Panc1 (cell line): Measurements from ENCODE around the gene TXNDC11. TPM values are rescaled to one million over a fixed set of nuclear protein-coding genes. Genes with fewer than 3 reads are reported as not detected.

Source experiments
- ATAC-seq: fragments of 200-7000 bp; cut with Tn5 transposase; 2 replicates; pipeline ENCODE4 v1.9.1; 2020; ENCODE audit warnings: mild to moderate bottlenecking, moderate library complexity
- BruUV-seq: library from RNA; stranded (reverse); fragments of 400-500 nt; replicated peaks from 2 replicates; lab custom pipeline; 2021; lab: Mats Ljungman, UMichigan
- CTCF ChIA-PET: fragments of 300-600 bp; sonication (Branson Sonifier 250); formaldehyde crosslinking; loops from one replicate; lab custom pipeline; 2022; ENCODE audit warnings: antibody characterized with exemption; lab: Charles Lee
- POLR2A ChIA-PET: fragments of 300-600 bp; sonication (Branson Sonifier 250); formaldehyde crosslinking; loops from one replicate; lab custom pipeline; 2022; ENCODE audit warnings: antibody characterized with exemption; lab: Charles Lee
- DNase-seq: peaks from one replicate; pipeline ENCODE4 v3.0.0-alpha.2; 2010; ENCODE audit warnings: low read depth, low spot score
- H3K27ac ChIP-seq: 2 replicates; pipeline ENCODE4 v1.5.1; 2011; ENCODE audit warnings: mild to moderate bottlenecking, low read length, inconsistent platforms
- H3K27me3 ChIP-seq: fragments of 200-500 bp; sonication (Bioruptor generic); 2 replicates; pipeline ENCODE4 v1.6.0; 2014; ENCODE audit warnings: low read length, inconsistent platforms; ENCODE audit not compliant: control insufficient read depth, insufficient read depth
- H3K36me3 ChIP-seq: fragments of 200-500 bp; sonication (Bioruptor generic); 2 replicates; pipeline ENCODE4 v1.5.1; 2014; ENCODE audit warnings: inconsistent platforms, mild to moderate bottlenecking, low read length, moderate library complexity; ENCODE audit not compliant: control insufficient read depth, insufficient read depth
- H3K4me1 ChIP-seq: 2 replicates; pipeline ENCODE4 v1.5.1; 2011; ENCODE audit warnings: inconsistent platforms, mild to moderate bottlenecking, low read length, moderate library complexity; ENCODE audit not compliant: control insufficient read depth, insufficient read depth
- H3K4me3 ChIP-seq, 2 experiments: 2 replicates each; pipeline ENCODE4 v1.5.1; 2011 to 2012; ENCODE audit warnings: low read depth in 2 of 2, low read length in 2 of 2, mild to moderate bottlenecking in 2 of 2, inconsistent platforms in 1 of 2, moderate library complexity in 1 of 2
- H3K9me3 ChIP-seq: fragments of 200-500 bp; sonication (Bioruptor generic); 2 replicates; pipeline ENCODE4 v1.5.1; 2014; ENCODE audit warnings: low read depth, mild to moderate bottlenecking, inconsistent platforms, low read length, moderate library complexity; ENCODE audit not compliant: control insufficient read depth, insufficient read depth
- CTCF ChIP-seq: fragments of 450-650 bp; IDR thresholded peaks from 2 replicates; pipeline ENCODE4 v1.5.1; 2017; ENCODE audit warnings: mild to moderate bottlenecking
- POLR2AphosphoS5 ChIP-seq: IDR thresholded peaks from 2 replicates; pipeline ENCODE4 v1.6.1; 2012; ENCODE audit warnings: mild to moderate bottlenecking, low read depth, low read length, moderate library complexity
- REST ChIP-seq, 2 experiments: IDR thresholded peaks; 2 replicates each; pipeline ENCODE4 v1.6.1; 2011 to 2012; ENCODE audit warnings: low read depth in 2 of 2, control low read depth in 1 of 2, low read length in 1 of 2, mild to moderate bottlenecking in 1 of 2, moderate library complexity in 1 of 2; ENCODE audit not compliant: insufficient read depth in 1 of 2
- SIN3A ChIP-seq: IDR thresholded peaks from 2 replicates; pipeline ENCODE4 v1.6.1; 2012; ENCODE audit warnings: low read depth, mild to moderate bottlenecking, low read length, moderate library complexity, borderline replicate concordance; ENCODE audit not compliant: insufficient read depth
- TCF7L2 ChIP-seq: IDR thresholded peaks from 2 replicates; pipeline ENCODE4 v1.6.1; 2011; ENCODE audit warnings: mild to moderate bottlenecking, low read depth, low read length, inconsistent platforms
- in situ Hi-C: cut with HindIII; loops from 2 replicates; pipeline ENCODE4 v1.10.0; 2016; ENCODE audit warnings: low sequenced_read_pairs, low pct_unique_long_range_greater_than_20kb
- intact Hi-C: fragments of 100-400 bp; cut with micrococcal nuclease; formaldehyde crosslinking; loops from one replicate; pipeline ENCODE4 v1.10.0; 2022; ENCODE audit not compliant: unreplicated experiment
- total RNA-seq: library from RNA; stranded (reverse); gene quantifications from one replicate; pipeline ENCODE4 v1.2.1, GENCODE V29; 2021; ENCODE audit not compliant: unreplicated experiment

Gene TXNDC11
- total RNA-seq, 1 experiment from 2014 or later = 30.5 TPM

GRCh38 chr16:11756248-11756647 is 13.6 kb upstream of the TXNDC11 start:
- H3K27ac ChIP-seq = no peak overlapping the region
- ATAC-seq (no peak), DNase-seq (no peak)
- in situ Hi-C loops = no loop called here
- peaks cover 28% of the 10 kb centered on the region for H3K36me3 ChIP-seq
- no peaks in the 10 kb centered on the region for H3K27me3 ChIP-seq
- H3K4me3 ChIP-seq = no peak overlapping the region
- intact Hi-C loops = no loop called here
- no TSS peak for BruUV-seq
- CTCF ChIA-PET = no interaction called here
- peaks cover 6% of the 10 kb centered on the region; the same call in 1 of the 2 replicates for H3K4me1 ChIP-seq
- no peaks in the 10 kb centered on the region for H3K9me3 ChIP-seq
- POLR2A ChIA-PET = no interaction called here
- TF ChIP-seq TCF7L2 = no peak
- no peak for TF ChIP-seq CTCF

GRCh38 chr16:11755022-11755760 is 12.5 kb upstream of the TXNDC11 start:
- POLR2A ChIA-PET = no interaction called here
- CTCF ChIA-PET = no interaction called here
- DNase-seq = no peak
- H3K27me3 ChIP-seq = no peaks in the 10 kb centered on the region
- no peak for TF ChIP-seq REST (IDR thresholded peaks at IDR 0.05; ENCODE audit: insufficient read depth in 1 of 2, low read depth in 2 of 2, low read length in 1 of 2)
- no peak for TF ChIP-seq TCF7L2
- TF ChIP-seq POLR2AphosphoS5 = no peak
- no peak for TF ChIP-seq CTCF
- TF ChIP-seq SIN3A = no peak
- no peak overlapping the region for H3K27ac ChIP-seq
- ATAC-seq = no peak
- in situ Hi-C loops = no loop called here
- BruUV-seq = no TSS peak
- H3K4me3 ChIP-seq = no peak overlapping the region
- H3K9me3 ChIP-seq = no peaks in the 10 kb centered on the region
- peaks cover 6% of the 10 kb centered on the region; the same call in 1 of the 2 replicates for H3K4me1 ChIP-seq
- intact Hi-C loops = no loop called here
- peaks cover 23% of the 10 kb centered on the region for H3K36me3 ChIP-seq
